RPMI8226 (cell line): Measurements from ENCODE around the gene GSTM5.
"Not testable (repeated sequence)": the region's sequence is repeated elsewhere in the genome, so short reads cannot be mapped to it uniquely, and the experiment has no call there.

Source experiments
- DNase-seq: peaks from one replicate; pipeline ENCODE4 v3.0.0-alpha.2; 2015

GSTM5 gene

DNA sequence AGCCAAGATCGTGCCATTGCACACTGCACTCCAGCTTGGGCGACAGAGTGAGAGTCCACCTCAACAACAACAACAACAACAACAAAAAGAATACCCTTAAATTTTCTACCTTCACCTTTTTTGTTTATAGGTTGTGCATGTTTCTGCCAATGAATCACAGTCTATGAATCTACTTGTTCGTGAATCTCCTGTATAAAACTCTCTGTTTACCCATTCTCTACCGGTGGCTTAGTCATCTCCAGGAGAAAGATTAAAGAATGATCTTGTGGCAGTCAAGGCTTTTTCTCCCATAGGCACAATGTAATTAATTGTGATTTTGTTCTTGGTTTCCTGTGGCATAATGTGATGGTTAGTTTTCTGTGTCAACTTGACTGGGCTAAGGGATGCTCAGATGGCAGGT is 14.2 kb upstream of the GSTM5 start:
- DNase-seq, result not testable (repeated sequence)

DNA sequence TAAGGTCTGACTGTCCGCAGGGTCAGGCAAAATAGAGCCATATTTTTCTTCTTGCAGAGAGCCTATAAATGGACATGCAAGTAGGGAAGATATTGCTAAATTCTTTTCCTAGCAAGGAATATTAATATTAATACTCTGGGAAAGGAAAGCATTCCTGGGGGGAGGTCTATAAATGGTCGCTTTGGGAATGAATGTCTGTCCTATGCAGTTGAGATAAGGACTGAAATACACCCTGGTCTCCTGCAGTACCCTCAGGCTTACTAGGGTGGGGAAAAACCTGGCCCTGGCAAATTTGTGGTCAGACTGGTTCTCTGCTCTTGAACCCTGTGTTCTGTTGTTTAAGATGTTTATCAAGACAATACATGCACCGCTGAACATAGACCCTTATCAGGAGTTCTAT is 9.1 kb upstream of the GSTM5 start:
- DNase-seq, result not testable (repeated sequence)

DNA sequence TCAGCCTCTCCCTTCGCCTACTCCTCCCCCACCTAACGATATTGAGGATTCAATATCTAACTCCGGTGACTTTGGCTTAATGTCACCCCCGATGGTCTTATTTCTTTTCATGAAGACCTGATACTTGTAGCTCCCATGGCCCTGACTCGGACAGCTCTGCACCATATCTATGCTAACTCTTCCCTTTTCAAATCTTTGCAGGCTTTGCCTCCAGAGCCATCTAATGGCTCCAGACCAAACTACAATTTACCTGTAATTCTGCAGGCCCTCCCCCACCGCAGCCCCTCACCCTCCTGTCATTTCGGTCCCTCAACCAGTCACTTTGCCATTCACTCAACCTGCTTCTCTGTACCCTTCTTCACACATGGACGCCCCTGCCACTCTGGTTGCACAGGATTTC is 7.9 kb upstream of the GSTM5 start:
- no peak for DNase-seq

DNA sequence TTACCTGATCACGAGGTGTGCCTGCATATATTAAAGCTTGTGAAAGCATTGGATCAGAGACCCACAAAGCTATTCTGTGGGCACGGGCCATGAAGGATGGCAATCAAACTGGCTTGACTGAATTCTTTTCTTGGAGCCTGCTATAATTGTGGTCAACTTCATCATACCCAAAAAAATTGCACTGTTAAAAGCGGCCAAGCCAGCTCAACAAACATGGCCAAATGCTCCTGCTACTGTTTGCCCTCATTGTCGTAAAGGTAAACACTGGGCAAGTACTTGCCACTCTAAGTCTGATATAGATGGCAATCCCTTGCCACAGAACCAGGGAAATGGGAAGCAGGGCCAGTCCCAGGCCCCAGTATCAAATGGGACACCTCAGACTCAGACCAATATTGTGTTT is 6.6 kb upstream of the GSTM5 start:
- DNase-seq, result no peak

DNA sequence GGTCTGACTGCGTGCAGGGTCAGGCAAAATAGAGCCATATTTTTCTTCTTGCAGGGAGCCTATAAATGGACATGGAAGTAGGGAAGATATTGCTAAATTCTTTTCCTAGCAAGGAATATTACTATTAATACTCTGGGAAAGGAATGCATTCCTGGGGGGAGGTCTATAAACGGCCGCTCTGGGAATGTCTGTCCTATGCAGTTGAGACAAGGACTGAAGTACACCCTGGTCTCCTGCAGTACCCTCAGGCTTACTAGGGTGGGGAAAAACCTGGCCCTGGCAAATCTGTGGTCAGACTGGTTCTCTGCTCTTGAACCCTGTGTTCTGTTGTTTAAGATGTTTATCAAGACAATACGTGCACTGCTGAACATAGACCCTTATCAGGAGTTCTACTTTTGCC is 3.1 kb upstream of the GSTM5 start:
- DNase-seq, result not testable (repeated sequence)

DNA sequence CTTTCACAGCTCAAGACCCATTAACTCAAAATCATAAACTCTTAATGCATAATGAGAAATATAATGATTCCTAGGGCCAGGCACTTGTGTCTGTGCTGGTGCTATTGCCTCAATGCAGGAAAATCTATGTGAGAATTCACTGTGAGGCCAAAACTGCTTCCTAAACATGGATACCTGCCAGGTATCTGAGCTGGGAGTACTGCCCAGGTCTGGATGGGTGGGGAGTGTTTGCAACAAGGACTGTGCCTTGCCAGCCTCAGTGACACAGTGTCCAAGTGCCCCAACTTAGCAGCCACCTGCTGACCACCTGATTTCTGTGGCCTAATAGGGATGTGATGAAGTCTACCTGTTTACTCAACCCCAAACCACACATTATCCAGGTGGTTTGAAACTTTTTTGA is 2.2 kb upstream of the GSTM5 start:
- DNase-seq, result not testable (repeated sequence)

DNA sequence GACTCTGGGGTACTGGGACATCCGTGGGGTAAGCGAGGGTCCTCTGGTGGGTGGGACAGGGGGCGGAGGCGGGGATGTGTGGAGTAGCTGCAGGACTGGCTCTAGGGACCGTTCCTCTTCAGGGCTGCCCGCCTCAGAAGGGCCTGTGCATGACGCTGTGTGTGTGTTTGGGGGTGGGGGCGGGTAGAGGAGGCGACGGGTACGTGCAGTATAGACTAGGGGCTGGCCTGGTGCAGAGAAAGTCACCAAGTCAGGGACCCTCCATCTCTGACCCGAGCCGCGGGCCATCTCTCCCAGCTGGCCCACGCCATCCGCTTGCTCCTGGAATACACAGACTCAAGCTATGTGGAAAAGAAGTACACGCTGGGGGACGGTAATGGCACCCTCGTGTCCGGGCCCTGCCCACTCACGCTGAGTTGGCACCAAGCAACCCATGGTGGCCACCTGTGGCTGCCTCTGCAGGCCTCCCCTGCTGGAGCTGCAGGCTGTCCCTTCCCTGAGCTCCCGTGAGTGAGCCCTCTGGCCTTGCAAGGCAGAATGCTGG is 342 bp downstream of the GSTM5 start:
- no peak for DNase-seq

DNA sequence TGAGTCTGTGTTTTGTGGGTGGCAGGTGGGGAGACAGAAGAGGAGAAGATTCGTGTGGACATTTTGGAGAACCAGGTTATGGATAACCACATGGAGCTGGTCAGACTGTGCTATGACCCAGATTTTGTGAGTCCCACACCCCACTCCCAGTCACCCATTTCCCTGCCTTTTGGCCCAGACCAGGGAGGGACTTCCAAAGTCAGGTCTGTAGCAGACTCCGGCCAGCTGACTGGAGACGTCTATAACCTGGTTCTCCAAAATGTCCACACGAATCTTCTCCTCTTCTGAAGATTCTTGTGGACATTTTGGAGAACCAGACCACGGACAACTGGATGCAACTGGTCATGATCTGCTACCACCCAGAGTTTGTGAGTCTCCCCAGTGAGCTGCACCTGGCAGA is 1.6 kb downstream of the GSTM5 start:
- DNase-seq, result no peak

DNA sequence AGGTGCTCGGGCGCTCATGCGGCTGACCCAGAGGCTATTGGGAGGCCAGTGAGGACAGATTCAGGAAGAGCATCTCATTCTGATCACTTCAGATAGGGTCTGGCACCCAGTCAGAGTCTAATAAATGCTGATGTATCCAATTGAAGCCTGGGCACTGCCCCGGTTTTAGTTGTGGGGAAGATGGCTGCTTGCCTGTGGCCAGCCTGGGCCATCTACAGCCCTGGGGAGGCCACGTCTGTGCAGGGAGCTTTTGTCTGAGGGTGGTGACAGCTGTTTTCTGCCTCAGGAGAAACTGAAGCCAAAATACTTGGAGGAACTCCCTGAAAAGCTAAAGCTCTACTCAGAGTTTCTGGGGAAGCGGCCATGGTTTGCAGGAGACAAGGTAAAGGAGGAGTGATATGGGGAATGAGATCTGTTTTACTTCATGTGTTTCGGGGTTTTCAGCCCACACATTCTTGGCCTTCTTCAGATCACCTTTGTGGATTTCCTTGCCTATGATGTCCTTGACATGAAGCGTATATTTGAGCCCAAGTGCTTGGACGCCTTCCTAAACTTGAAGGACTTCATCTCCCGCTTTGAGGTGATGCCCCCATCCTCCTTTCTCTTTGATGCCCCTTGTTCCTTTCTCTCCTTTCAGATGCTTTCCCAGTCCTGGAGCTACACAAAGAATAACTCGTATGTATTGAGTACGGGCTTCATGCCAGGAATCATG is 2.8 kb downstream of the GSTM5 start:
- DNase-seq, result no peak

DNA sequence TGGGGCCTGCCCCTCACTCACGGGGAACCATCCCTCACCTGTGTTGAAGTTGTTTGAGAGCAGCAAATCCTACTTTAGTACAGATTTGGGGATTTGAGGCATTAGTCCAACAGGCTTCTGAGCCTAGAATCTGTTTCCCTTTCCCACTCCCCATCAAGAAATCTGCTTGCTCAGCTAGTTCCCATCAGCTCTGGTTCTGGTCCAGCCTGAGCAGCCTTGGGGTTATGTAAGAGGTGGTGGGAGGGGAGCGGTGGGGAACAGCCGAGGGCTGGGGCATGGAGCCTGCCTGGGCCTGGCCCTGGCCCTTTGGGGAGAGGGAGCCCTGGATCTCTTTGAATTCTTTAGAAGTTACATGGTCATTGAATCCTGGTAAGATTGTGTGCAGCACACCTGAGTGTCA is 4.1 kb downstream of the GSTM5 start:
- DNase-seq, result no peak

DNA sequence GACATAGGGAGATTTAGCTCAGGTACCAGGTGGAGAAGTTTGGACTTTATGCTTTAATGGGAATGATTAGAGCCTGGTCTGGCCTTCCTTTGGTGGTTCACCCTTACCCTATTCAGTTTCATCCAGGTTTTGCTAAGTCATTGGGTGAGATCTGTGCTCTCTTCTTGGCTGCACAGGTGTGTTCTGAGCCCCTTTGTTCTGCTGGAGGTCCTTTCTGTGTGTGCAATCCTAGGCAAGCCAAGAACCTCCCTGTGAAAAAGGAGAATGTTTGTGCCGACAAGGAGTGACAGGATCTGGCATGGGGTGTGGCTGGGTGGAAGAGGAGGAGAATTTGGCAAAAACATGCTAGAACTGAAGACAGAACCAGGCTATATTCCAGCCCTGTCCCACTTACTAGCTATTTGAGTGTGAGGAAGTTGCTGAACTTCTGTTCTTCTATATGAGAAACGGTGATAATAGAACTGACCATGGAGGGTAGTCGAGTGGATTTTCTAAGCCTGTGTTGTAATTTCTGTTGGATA is 4.6 kb downstream of the GSTM5 start:
- DNase-seq, result no peak

DNA sequence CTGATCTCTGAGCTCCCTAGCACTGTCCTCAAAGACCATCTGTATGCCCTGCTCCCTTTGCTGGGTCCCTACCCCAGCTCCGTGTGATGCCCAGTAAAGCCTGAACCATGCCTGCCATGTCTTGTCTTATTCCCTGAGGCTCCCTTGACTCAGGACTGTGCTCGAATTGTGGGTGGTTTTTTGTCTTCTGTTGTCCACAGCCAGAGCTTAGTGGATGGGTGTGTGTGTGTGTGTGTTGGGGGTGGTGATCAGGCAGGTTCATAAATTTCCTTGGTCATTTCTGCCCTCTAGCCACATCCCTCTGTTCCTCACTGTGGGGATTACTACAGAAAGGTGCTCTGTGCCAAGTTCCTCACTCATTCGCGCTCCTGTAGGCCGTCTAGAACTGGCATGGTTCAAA is 5.7 kb downstream of the GSTM5 start:
- DNase-seq, result no peak

DNA sequence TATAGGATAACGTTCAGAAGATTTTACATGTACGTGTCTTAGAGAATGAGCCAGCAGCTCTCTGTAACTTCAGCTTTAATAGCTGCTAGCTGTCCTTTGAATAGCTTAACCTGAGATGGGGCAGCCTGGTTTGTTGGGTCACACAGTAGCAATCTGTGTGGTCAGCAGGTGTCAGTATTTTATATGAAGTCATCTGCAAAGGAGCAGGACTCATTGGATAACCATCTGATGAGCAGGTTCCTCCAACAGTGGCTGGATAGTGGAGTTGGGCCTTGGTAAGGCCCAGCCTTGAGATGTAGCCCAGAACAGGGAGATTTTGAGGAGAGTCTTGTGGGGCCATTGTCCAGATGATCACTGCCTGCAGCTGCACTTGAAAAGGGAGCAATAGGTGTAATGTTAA is 6.4 kb downstream of the GSTM5 start:
- no peak for DNase-seq

DNA sequence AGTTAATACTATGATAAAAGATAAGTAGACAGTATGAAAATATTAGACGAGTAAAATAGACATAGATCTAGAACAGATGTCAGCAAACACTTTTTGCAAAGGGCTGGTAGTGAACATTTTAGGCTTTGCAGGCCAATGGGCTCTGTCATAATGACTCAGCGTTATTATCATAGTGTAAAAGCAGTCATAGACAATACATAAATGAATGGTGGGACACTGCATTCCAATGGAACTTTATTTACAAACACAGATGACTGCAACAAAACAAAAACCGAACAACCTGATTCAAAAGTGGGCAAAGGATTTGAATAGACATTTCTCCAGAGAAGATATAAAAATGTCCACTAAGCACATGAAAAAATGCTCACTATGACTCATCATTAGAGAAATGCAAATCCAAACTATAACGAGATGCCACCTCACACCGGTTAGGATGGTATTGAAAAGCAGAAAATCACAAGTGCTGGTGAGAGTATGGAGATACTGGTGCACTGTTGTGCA is 7.3 kb downstream of the GSTM5 start:
- DNase-seq, result no peak

DNA sequence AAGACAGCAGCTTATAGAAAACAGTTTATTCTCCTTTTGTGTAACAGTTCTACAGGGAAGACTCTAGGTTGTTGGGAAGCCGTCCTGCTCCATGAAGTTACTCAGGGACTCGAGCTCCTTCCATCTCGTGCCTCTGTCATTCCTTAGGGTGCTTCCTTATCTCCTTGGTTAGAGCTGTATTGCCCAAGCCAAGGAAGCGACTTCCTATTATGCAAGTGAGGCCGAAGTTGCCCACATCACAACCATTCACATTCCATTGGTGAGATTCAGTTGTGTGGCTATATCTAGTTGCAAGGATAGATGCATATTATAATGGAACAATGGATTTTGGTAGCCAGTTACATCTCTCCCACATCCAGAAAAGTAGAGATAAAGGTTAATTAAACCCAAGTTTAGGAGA is 9.0 kb downstream of the GSTM5 start:
- DNase-seq, result no peak

DNA sequence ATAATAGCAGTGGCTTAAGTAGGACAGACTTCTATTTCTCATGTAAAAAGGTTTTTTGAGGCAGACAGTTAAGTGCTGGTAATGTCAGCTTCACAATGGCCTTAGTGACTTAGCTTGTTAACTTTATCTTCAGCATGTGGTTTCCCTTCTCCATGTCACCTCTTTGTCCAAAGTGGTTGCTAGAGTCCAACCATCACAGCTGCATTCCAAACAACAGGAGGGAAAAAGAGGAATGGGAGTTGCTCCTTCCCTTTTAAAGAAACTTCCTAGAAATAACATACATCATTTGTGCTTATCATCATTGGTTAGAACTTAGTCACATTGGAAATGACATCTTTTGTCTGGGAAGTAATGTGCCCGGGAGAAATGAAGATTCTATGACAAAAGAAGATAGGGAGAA is 9.9 kb downstream of the GSTM5 start:
- no peak for DNase-seq

DNA sequence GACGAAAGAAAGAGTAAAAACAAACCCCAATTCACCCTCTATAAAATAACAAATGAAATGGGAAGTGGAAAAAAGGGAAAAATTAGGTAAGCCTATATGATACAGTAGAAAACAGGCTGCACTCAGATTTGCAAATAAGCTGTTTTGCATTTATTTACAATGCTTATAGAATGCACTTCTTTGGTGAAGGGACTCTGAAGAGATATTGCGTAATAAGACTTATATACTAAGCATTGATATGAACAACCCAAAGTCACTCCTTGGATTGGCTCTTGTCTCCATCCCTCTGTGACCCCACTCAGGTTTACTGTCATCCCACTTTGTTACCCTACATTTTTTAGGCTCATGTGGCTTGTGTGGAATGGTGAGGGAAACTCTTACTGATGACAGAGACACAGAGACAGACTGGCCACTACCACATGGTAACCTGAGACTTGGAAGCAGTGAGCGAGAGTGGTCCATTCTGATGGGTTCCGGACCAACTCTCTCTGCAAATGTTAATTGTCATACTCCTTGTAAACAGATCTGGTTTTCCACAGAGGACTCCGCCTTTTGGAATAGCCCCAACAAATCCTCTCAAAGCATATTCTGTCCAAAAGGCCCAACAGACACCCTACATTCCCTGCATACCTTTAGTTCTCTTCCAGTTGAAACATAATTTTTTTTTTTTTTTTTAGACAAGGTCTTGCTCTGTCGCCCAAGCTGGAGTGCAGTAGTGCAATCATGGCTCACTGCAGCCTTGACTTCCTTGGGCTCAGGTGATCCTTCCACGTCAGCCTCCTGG is 11.0 kb downstream of the GSTM5 start:
- DNase-seq, result no peak

DNA sequence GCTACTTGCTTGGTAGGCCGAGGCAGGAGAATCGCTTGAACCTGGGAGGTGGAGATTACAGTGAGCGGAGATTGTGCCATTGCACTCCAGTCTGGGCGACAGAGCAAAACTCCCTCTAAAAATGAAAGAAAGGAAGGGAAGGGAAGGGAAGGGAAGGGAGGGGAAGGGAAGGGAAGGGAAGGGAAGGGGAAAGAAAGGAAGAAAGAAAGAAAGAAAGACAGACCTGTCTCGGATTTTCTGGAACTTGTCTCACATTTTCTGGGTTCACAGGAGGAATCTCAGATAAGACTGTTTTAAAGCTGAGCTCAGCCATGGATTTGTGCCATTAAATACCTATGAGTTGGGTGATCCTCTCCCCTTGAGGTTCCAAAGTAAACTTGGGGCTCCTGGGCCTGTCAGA is 12.9 kb downstream of the GSTM5 start:
- no peak for DNase-seq

DNA sequence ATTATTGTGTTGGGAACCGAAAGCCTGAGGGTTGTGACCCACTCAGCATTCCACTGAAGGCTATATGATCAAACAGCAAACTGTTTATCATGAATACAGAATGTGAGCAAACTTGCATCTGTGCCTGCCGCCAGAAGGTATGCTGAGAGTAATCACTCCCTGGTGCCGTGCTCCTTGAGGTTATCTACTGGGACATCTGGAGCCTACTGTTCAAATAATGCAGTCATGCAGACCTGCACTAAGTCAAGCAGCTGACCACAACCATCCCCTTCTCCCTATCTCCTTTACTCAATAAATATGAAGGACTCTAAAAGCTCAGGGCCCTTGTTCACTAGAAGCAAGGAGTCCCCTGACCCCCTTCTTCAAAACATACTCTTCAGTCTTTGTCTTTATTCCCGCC is 13.5 kb downstream of the GSTM5 start:
- DNase-seq, result no peak

DNA sequence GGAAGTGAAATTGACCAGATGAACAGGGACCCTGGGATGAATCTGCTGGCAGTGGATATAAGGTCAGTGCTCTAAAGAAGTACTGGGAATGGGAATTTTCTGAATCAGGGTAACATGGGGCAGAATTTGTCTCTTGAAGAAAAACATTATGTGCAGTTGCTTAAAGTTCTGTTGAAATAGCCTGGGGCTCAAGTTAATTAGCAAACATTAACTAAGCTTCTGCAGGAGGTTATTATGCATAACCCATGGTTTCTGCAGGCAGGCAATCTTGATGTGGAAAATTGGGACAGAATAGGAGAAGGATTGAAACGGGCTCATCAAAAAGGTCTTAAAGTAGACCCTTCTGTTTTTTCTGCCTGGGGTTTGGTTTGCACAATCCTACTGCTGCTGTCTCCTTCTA is 14.0 kb downstream of the GSTM5 start:
- no peak for DNase-seq

DNA sequence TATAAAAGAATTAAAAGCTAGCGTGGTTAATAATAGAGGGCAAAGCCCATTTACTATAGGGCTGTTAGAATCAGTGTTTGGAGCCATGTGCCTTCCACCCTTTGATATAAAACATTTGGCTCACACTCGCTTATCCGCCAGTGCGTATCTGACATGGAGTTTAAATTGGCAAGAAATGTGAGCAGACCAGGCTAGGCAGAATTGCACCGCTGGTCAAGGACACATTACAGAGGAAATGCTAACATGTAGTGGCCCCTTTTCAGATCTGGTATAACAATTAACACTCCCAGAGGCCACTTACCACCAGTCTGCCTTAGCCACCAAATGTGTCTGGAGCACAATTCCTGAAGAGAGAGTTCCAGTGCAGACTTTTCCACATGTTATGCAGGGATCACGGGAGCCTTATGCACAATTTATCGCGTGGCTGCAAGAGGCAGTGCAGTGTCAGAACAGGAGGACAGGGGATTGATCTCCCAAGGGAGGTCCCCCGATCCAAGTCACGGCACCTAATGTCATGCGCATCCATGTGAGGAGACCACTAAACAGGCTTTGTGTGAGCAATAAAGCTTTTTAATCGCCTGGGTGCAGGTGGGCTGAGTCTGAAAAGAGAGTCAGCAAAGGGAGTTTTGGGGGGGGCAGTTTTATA is 14.8 kb downstream of the GSTM5 start:
- DNase-seq, result no peak

DNA sequence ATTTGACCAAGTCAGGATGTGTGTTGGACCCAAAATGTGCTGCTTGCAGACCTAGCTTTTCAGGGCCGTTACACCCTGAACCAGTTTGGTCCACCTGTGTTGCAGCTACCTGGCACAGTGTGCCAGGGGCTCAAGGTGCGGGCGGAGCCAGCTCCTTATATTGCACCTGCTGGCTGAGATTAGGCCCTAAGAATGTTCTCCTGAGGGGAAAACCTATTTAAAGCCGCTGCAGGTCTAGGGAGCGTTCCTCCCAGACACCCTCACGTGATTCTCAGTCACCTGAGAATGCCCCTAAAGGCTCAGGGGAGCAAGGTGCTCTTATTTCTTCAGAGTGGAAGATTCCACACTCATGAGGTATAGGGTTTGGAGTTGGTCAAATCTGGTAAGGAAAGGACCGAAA is 16.8 kb downstream of the GSTM5 start:
- DNase-seq, result no peak

DNA sequence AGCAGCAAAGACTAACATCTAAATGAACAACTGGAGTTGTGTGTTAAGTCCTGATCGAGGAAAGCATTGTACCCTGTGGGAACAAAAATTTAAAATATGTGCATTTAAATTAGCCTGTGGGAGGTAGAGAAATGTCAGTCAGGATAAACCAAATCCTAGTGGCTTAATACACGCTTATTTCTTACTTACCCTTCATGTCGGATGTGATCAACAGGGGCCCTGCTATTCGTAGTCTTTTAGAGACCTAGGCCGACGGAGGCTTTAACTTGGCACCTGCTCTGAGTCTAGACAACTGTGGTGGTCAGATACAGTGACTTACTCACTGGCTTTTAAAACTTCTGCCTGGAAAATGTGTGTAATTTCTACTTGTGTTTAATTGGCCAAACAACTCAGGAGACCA is 18.6 kb downstream of the GSTM5 start:
- DNase-seq, result no peak
